ENCODE data around the gene MAPKAP1.
"Not testable (repeated sequence)": the region's sequence is repeated elsewhere in the genome, so short reads cannot be mapped to it uniquely, and the experiment has no call there.

Gene MAPKAP1

GRCh38 chr9:125603478-125604021, 103.5 kb downstream of the MAPKAP1 start:
- DNase-seq: no peak

- DNase-seq: no peak
Observed at GRCh38 chr9:125601961-125602360, 105.0 kb downstream of the MAPKAP1 start.

DNA sequence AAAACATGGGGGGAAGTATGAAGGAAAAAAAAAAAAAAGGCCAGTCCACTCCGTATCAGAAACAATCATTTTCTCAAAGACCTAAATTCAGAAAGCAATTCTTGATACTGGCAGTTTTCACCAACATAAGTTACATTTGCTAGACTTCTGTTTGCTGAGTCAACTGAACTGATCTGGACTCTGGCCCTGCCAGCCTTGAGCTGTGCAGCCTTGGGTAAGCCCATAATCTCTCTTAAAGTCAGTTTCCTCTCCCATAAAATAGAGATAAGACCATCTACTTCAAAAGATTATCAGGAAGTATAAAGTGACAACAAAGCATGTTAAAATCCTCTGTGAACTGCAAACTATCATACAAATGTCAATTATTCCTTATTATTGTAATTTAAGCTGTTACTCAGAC, 106.8 kb downstream of the MAPKAP1 start:
- DNase-seq: no peak

DNA sequence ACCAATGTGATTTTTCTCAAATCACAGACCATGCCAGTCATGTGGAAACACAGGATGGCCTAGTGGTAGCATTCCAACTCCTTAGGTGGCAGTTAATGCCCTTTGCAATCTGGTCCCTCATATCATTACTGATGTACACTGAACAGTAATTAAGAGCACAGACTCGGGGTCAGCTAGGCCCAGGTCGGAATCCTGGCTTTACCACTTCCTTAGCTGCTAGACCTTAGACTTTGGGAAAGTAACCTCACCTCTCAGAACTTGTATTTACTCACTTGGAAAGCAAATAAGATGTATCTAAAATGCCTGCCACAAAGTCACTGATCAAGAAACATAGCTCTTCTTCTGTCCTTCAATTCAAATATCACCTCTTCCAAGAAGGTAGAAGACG, 112.8 kb downstream of the MAPKAP1 start:
- no peak for DNase-seq

GRCh38 chr9:125593581-125594222, 113.3 kb downstream of the MAPKAP1 start:
- DNase-seq: peak in 1 of 2 donors; percentile 11

- no peak for DNase-seq
Observed at GRCh38 chr9:125591888-125592287, 115.1 kb downstream of the MAPKAP1 start.

DNA sequence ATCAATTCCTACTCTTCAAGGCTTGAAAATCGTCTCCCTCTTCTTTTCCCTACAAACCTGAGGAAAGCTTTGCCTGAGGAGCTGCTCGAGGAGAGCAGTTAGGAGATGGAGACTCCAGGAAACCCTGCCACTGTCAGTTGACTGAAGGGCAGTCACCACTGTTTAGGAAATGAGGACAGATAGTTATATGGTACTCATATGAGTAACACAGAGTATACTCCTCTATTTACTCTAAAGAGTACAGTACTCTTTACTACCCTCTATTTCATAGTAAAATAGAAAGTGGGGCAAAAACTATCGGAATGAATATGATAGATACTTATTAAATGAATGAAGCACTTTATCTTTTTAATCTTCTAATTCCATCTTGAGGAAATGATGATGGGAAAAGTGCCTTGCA, 115.8 kb downstream of the MAPKAP1 start:
- DNase-seq: no peak

GRCh38 chr9:125589287-125589686, 117.7 kb downstream of the MAPKAP1 start:
- no peak for DNase-seq

DNA sequence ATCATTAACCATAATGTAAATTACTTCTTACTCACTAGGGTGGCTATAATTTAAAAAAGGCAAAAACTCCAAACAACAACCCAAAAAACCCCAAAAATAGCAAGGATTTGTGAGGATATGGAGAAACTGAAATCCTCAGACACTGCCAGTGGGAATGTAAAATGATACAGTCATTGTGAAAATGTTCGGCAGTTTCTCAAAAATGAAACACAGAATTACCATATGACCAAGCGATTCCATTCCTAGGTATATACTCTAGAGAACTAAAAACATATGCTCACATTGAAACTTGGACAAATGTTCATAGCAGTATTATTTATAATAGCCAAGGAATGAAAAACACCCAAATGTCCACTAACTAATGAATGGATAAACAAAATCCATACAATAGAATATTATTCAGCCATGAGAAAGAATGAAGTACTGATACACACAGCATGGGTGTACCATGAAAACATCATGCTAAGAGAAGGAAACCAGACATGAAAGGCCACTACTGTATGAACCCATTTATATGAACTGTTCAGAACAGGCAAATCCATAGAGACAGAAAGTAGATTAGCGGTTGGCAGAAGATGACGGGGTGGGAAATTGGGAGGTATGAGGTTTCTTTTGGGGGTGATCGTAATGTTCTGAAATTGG, 119.1 kb downstream of the MAPKAP1 start:
- no peak for DNase-seq

GRCh38 chr9:125586172-125586511, 120.9 kb downstream of the MAPKAP1 start:
- DNase-seq: no peak

DNA sequence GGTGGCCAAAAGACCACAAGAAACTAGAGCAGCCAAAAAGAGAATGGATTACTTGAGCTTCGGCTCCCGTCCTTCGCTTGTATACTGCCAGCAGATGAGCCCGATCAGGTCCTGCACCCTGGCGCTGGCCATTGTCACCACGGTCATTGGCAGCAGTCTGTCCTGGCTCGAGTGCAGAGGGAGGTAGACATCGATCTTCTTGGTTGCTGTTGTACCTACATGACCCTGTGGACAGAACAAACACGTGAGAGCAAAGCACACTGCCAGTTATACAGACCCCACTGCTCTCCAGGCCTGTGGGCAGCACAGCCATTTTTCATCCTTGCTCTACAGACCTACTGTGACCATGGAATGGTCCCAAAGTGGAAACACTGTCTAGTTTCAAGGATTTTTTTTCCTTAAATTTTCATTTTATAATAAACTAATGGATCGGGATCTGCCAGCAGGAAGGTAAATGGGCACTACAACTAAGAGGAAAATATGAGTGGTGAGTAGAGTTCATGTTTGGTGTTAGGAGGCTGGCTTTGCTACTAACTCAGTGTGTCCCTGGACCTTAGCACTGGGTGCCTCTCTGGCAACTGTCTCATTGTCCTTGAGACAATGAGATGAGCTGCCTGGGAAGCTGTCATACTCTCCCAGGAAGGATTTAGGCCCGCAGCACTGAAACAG, 121.4 kb downstream of the MAPKAP1 start:
- no peak for DNase-seq

DNA sequence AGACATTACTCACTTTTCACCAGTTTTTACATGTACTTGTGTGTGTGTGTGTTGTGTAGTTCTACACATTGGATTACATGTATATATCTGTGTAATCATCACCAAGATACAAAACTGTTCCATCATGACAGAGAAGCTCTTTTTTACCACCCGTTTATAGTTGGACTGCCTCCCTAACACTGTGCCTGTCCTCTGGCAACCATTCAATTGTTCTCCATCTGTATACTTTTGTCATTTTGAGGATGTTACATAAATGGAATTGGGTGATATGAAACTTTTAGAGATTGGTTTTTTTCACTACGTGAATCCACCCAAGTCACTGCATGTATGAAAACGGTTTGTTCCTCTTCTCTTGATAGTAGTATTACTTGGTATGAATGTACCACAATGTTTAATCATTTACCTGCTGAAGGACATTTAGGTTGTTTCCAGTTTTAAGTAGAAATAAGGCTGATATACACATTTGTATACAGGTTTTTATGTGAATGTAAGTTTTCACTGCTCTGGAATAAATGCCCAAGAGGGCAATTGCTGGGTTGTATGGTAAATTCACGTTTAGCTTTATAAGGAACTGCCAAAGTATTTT, 126.2 kb downstream of the MAPKAP1 start:
- no peak for DNase-seq

GRCh38 chr9:125579030-125579932, 127.7 kb downstream of the MAPKAP1 start:
- DNase-seq: no peak

GRCh38 chr9:125574126-125574877, 132.7 kb downstream of the MAPKAP1 start:
- no peak for DNase-seq

GRCh38 chr9:125572461-125572860, 134.5 kb downstream of the MAPKAP1 start:
- not testable (repeated sequence) for DNase-seq

DNA sequence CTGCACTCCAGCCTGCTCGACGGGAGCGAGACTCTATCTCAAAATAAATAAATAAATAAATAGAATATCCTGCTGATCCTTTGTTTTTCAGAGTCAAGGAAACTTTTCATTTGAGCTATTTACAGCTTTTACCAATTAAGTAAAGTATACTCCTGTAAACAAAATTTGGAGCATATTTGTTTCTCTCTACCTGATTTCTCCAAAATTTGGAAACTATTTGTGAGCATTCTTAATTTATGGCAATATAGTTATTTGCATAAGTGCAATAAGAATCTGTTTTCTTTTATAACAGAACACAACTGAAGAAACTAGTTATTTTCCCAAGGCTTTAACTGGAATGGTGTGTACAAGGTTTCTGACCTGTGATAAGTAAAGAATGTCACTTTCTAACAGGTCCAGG, 135.2 kb downstream of the MAPKAP1 start:
- DNase-seq: not testable (repeated sequence)

DNA sequence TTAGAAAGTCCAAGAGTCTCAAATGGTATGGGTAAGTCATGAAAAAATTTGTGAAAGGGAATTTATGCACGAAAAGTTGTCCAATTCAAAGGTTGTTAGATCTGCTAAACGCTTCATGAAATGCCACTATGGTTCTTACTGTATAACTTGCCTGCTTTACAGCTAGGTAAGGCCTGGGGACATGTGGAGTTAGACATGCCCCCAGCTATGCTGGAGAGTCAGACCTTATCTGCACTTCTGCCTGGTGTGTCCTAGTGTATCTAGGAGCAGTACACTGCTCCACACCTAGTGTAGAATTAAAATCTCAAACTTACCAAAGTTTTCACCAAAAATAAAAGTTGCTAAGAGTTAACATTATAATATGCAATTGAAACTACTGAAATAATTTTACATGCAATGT, 136.8 kb downstream of the MAPKAP1 start:
- DNase-seq: no peak

DNA sequence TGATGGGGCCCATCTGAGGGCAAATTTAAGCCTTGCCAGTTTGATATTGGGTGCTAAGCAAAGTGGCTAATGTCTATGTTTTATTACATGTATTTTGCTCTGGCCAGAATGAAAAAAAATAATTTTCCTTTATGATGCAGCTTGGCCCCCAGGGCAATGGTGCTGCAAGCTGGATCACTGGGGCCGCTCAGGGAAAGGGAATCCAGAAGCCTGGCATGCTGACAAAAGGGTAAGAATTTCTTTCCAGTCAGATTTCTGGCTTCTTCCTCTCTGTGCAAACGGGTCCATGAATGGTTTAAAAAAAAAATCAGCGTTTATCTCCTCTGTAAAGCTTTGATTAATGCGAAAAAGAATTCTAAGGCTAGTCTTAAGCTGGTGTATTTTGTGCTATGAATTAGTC, 138.4 kb downstream of the MAPKAP1 start:
- DNase-seq: no peak

DNA sequence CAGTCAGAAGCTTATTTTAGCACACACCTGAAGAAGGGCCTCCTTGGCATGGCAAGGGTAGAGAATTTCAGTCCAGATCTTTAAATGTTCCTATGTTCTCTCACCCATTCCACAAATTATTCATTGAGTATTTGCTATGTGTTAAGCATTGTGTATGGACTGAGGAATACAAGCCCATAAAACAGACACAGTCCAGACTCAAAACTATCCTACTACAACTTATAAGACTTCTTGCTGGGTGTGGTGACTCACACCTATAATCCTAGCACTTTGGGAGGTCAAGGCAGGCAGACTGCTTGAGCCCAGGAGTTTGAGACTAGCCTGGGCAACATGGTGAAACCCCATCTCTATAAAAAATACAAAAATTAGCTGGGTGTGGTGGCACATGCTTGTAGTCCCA, 141.0 kb downstream of the MAPKAP1 start:
- not testable (repeated sequence) for DNase-seq

DNA sequence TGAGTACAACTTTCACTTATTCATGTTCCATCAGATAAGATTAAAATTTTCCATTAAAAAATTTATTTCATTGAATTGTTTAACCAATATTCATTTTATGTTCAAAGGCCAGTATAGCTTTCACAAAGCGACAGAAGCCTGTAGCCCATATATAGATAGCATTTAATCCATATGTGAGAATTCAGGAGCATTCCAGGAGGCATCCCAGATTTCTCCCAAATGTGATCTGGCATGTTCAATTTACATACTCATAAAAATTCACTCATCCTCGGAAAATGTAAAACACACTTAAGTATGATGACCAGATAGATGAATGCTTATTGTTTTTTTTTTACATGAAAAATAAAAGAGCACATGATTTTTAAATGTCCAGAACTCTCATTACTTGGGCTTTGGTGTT, 141.9 kb downstream of the MAPKAP1 start:
- DNase-seq: no peak

DNA sequence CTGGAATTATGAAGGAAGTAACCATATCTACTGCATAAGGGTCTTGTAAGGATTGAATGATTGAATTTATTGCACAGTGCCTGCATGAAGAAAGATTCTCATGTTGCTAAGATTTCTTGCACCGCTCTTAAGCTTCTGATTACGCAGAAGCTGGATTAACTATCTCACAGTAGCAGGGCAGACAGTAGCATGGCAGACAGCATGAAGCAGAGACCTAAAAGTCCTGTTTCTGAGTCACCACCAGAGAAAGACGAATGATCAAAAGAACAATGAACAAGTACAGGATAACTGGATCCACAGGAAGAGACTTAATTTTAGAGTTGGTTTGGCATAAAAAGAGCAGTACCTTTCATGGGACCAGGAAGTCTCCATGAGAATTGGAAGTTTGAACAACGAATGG, 142.4 kb downstream of the MAPKAP1 start:
- DNase-seq: no peak

Measured in inflammatory macrophage treated with lipopolysaccharide for 1 hour (primary cell).